B cell (primary cell): Measurements from ENCODE around the gene PALLD.

Experiments
- CTCF ChIP-seq: fragments of 200-600 bp; IDR thresholded peaks from one replicate; pipeline ENCODE4 v1.8.0; 2022; ENCODE audit warnings: antibody characterized with exemption, mild to moderate bottlenecking
- EZH2 ChIP-seq: IDR thresholded peaks from 2 replicates; pipeline ENCODE4 v1.6.1; 2012; ENCODE audit warnings: borderline replicate concordance, low read depth, mild to moderate bottlenecking, moderate library complexity, low read length; ENCODE audit not compliant: insufficient read depth, poor library complexity, severe bottlenecking

DNA sequence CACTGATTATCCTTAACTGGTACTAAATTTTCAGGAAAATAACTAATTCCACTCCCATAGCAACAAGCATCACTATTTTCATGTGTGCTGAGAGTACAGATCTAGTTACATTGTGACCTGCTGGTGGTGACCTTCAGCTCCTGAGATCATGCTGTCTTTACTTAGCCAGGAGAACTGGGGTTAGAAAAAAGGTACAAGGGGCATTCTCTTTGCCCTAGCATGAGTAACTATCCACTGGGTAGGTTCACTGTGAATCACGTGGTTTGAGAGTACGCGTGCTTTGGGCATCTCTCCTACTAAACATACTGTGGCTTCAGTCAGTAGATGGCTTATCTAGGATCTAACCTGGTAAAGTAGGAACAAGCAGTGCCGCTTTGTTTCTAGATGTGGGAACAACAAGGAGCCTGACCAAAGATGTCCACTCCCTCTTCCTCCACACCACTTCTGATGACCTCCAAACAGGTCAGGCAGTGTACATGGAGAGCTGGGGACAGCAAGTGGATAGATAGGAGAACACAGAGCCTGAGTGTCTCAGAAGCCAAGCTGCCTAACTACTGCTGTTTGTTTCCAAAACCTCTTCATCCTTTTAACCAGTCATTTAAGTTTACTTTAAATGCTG is 423.0 kb downstream of the PALLD start:
- no peak for TF ChIP-seq CTCF
- no peak for TF ChIP-seq EZH2
